ENCODE measurements around the gene PDE10A. TPM values are rescaled to one million over a fixed set of nuclear protein-coding genes. Genes with fewer than 3 reads are reported as not detected.
A peak's percentile ranks its signal among the peaks of the same experiment; 100 is the strongest.

The PDE10A gene
- total RNA-seq, 1 experiment from 2014 or later = 0.31 TPM

DNA sequence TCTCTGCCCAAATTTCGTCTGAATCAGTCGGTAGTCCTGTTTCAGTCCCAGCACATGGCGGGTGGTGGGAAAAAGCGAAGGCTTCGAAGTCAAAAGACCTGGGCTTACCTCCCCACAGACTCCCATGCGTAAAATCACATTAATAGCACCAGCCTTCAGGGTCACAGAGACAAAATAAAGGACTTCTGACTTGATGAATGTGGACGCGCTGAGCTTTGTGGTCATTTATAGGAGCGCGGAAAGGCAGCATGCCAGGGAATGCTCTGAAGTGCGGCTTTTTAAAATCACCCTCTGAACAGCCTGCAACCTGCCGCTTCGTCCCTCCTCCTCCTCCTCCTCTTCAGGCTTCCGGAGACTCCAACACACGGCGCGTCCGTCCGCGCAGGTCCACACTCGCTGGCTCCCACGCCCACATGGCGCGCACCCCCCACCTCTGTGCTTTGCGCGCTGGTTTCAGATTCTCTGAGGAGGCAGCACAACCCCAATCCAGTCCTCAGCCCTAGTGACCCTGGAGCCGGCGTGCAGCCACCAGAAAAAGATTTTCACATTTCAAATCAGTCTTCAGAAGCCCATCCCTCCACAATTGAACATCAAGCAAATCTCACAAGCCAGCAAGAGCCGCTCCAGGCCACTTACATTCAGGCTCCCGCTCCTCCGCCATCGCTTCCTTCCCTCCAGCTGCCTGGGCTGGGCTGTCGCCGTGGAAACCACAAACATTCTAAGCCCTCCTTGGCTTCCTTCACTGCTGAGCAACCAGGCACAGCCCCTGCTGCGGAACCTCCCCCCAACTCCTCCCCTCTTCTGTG is 353.9 kb downstream of the PDE10A start, which contains the start of gene C6orf118:
C6orf118 (minus strand) TSS at position 680 of the 806 bp plus-strand sequence; CDS start at position 661, 19 bp downstream.
- Histone ChIP-seq H3K27ac (ENCODE audit: insufficient read length, low read depth, low read length) (no peak within 1 kb of the TSS), H2BK12ac (ENCODE audit: insufficient read length, low read depth, low read length) (no peak within 1 kb of the TSS), H4K20me1 (ENCODE audit: control insufficient read depth, insufficient read depth, insufficient read length) (no peaks in the 10 kb centered on the region), H2BK5ac (ENCODE audit: insufficient read length, low read length) (no peak within 1 kb of the TSS), H4K91ac (ENCODE audit: insufficient read length, low read depth, low read length) (no peak within 1 kb of the TSS), H3K79me2 (ENCODE audit: insufficient read depth, low read length) (no peaks in the 10 kb centered on the region), H3K4me1 (ENCODE audit: insufficient read depth, low read length) (no peaks in the 10 kb centered on the region), H3K79me1 (ENCODE audit: insufficient read depth, low read depth, low read length, poor library complexity, severe bottlenecking) (no peaks in the 10 kb centered on the region), H3K18ac (ENCODE audit: insufficient read length, low read depth, low read length) (peak within 1 kb of the TSS; percentile 39), H3K27me3 (ENCODE audit: insufficient read depth, low read length) (peaks cover 7% of the 10 kb centered on the region; the same call in 1 of the 2 replicates), H3K4me2 (ENCODE audit: insufficient read depth, insufficient read length, low read length) (peak within 1 kb of the TSS; percentile 43), H3K9ac (ENCODE audit: extremely low read depth, insufficient read length, low read length) (no peak within 1 kb of the TSS), H3K9me3 (ENCODE audit: control insufficient read depth, low read depth, low read length) (no peaks in the 10 kb centered on the region), H3K23me2 (ENCODE audit: insufficient read length, low read depth, low read length, poor library complexity, severe bottlenecking) (peaks cover 2% of the 10 kb centered on the region), H4K5ac (ENCODE audit: insufficient read length, low read depth, low read length) (no peak within 1 kb of the TSS), H2BK20ac (ENCODE audit: low read depth, low read length, poor library complexity, severe bottlenecking) (no peak within 1 kb of the TSS), H2AFZ (ENCODE audit: low read length) (no peak within 1 kb of the TSS), H3K14ac (ENCODE audit: insufficient read depth, low read length) (peak within 1 kb of the TSS; percentile 59), H3K23ac (ENCODE audit: insufficient read length, low read depth, low read length) (no peak within 1 kb of the TSS), H3T11ph (ENCODE audit: low read length) (no peak within 1 kb of the TSS), H4K8ac (replicated peaks; ENCODE audit: insufficient read length, low read depth, low read length) (no peak within 1 kb of the TSS), H3K56ac (ENCODE audit: insufficient read length, low read depth, low read length) (no peak within 1 kb of the TSS), H3K4ac (ENCODE audit: low read depth, low read length) (no peak within 1 kb of the TSS), H2BK15ac (ENCODE audit: low read depth, low read length) (no peak within 1 kb of the TSS), H2AK5ac (ENCODE audit: insufficient read length, low read length) (no peak within 1 kb of the TSS), H2BK120ac (ENCODE audit: low read depth, low read length, poor library complexity, severe bottlenecking) (no peak within 1 kb of the TSS)
- no peaks in the 10 kb centered on the region; a peak in 1 of 7 replicates for H3K36me3 Mint-ChIP-seq (ENCODE audit: insufficient read depth in 1 of 3, low read depth in 3 of 3)
- no CpG with 5 or more reads among the region's 35 CpGs for WGBS (ENCODE audit: extremely low coverage, insufficient read length, low lambda C conversion rate)
- no peak for TF ChIP-seq CTCF (conservative IDR thresholded peaks at IDR 0.05)
- H3K9me3 Mint-ChIP-seq = peaks cover 0 to 4% of the 10 kb centered on the region in 2 experiments; a peak in 1 of 5 replicates
- DNase-seq = peak; percentile 90
- peak within 1 kb of the TSS; percentile 14 to 72 (median 57); a peak in 4 of 7 replicates for H3K27ac Mint-ChIP-seq
- peaks cover 31% of the 10 kb centered on the region for H3K27me3 Mint-ChIP-seq (ENCODE audit: low read depth)
- H3K4me1 Mint-ChIP-seq = peaks cover 4 to 5% of the 10 kb centered on the region in 2 experiments; a peak in 3 of 4 replicates
- peak within 1 kb of the TSS; percentile 73 to 82 for H3K4me3 Mint-ChIP-seq

All from H9 (cell line).